Panc1 (cell line): ENCODE data around the gene SYT9. TPM values are rescaled to one million over a fixed set of nuclear protein-coding genes. Genes with fewer than 3 reads are reported as not detected.

Experiments used
- ATAC-seq: fragments of 200-7000 bp; cut with Tn5 transposase; 2 replicates; pipeline ENCODE4 v1.9.1; 2020; ENCODE audit warnings: mild to moderate bottlenecking, moderate library complexity
- BruUV-seq: library from RNA; stranded (reverse); fragments of 400-500 nt; replicated peaks from 2 replicates; lab custom pipeline; 2021; lab: Mats Ljungman, UMichigan
- CTCF ChIA-PET: fragments of 300-600 bp; sonication (Branson Sonifier 250); formaldehyde crosslinking; loops from one replicate; lab custom pipeline; 2022; ENCODE audit warnings: antibody characterized with exemption; lab: Charles Lee
- POLR2A ChIA-PET: fragments of 300-600 bp; sonication (Branson Sonifier 250); formaldehyde crosslinking; loops from one replicate; lab custom pipeline; 2022; ENCODE audit warnings: antibody characterized with exemption; lab: Charles Lee
- DNase-seq: peaks from one replicate; pipeline ENCODE4 v3.0.0-alpha.2; 2010; ENCODE audit warnings: low read depth, low spot score
- H3K27ac ChIP-seq: 2 replicates; pipeline ENCODE4 v1.5.1; 2011; ENCODE audit warnings: mild to moderate bottlenecking, low read length, inconsistent platforms
- H3K27me3 ChIP-seq: fragments of 200-500 bp; sonication (Bioruptor generic); 2 replicates; pipeline ENCODE4 v1.6.0; 2014; ENCODE audit warnings: low read length, inconsistent platforms; ENCODE audit not compliant: control insufficient read depth, insufficient read depth
- H3K36me3 ChIP-seq: fragments of 200-500 bp; sonication (Bioruptor generic); 2 replicates; pipeline ENCODE4 v1.5.1; 2014; ENCODE audit warnings: inconsistent platforms, mild to moderate bottlenecking, low read length, moderate library complexity; ENCODE audit not compliant: control insufficient read depth, insufficient read depth
- H3K4me1 ChIP-seq: 2 replicates; pipeline ENCODE4 v1.5.1; 2011; ENCODE audit warnings: inconsistent platforms, mild to moderate bottlenecking, low read length, moderate library complexity; ENCODE audit not compliant: control insufficient read depth, insufficient read depth
- H3K4me3 ChIP-seq, 2 experiments: 2 replicates each; pipeline ENCODE4 v1.5.1; 2011 to 2012; ENCODE audit warnings: low read depth in 2 of 2, low read length in 2 of 2, mild to moderate bottlenecking in 2 of 2, inconsistent platforms in 1 of 2, moderate library complexity in 1 of 2
- H3K9me3 ChIP-seq: fragments of 200-500 bp; sonication (Bioruptor generic); 2 replicates; pipeline ENCODE4 v1.5.1; 2014; ENCODE audit warnings: low read depth, mild to moderate bottlenecking, inconsistent platforms, low read length, moderate library complexity; ENCODE audit not compliant: control insufficient read depth, insufficient read depth
- CTCF ChIP-seq: fragments of 450-650 bp; IDR thresholded peaks from 2 replicates; pipeline ENCODE4 v1.5.1; 2017; ENCODE audit warnings: mild to moderate bottlenecking
- POLR2AphosphoS5 ChIP-seq: IDR thresholded peaks from 2 replicates; pipeline ENCODE4 v1.6.1; 2012; ENCODE audit warnings: mild to moderate bottlenecking, low read depth, low read length, moderate library complexity
- REST ChIP-seq, 2 experiments: IDR thresholded peaks; 2 replicates each; pipeline ENCODE4 v1.6.1; 2011 to 2012; ENCODE audit warnings: low read depth in 2 of 2, control low read depth in 1 of 2, low read length in 1 of 2, mild to moderate bottlenecking in 1 of 2, moderate library complexity in 1 of 2; ENCODE audit not compliant: insufficient read depth in 1 of 2
- SIN3A ChIP-seq: IDR thresholded peaks from 2 replicates; pipeline ENCODE4 v1.6.1; 2012; ENCODE audit warnings: low read depth, mild to moderate bottlenecking, low read length, moderate library complexity, borderline replicate concordance; ENCODE audit not compliant: insufficient read depth
- TCF7L2 ChIP-seq: IDR thresholded peaks from 2 replicates; pipeline ENCODE4 v1.6.1; 2011; ENCODE audit warnings: mild to moderate bottlenecking, low read depth, low read length, inconsistent platforms
- in situ Hi-C: cut with HindIII; loops from 2 replicates; pipeline ENCODE4 v1.10.0; 2016; ENCODE audit warnings: low sequenced_read_pairs, low pct_unique_long_range_greater_than_20kb
- intact Hi-C: fragments of 100-400 bp; cut with micrococcal nuclease; formaldehyde crosslinking; loops from one replicate; pipeline ENCODE4 v1.10.0; 2022; ENCODE audit not compliant: unreplicated experiment
- total RNA-seq: library from RNA; stranded (reverse); gene quantifications from one replicate; pipeline ENCODE4 v1.2.1, GENCODE V29; 2021; ENCODE audit not compliant: unreplicated experiment

The SYT9 gene
- total RNA-seq, 1 experiment from 2014 or later: 3.7 TPM

GRCh38 chr11:7488681-7489080 lies 237.0 kb downstream of the SYT9 start:
- intact Hi-C loops: no loop called here
- Histone ChIP-seq H3K4me1 (no peaks in the 10 kb centered on the region), H3K27ac (no peak overlapping the region), H3K9me3 (no peaks in the 10 kb centered on the region), H3K27me3 (peaks cover 14% of the 10 kb centered on the region; the same call in 1 of the 2 replicates), H3K4me3 (no peak overlapping the region), H3K36me3 (no peaks in the 10 kb centered on the region)
- ChIA-PET CTCF (interaction anchor here (0.8 kb wide), 1 partner anchor 46 kb away, joined by 3 read pairs; no protein-coding TSS in a partner anchor), POLR2A (no interaction called here)
- ATAC-seq: no peak
- no TSS peak for BruUV-seq
- in situ Hi-C loops: no loop called here
- TF ChIP-seq SIN3A (no peak), POLR2AphosphoS5 (no peak), REST (IDR thresholded peaks at IDR 0.05; ENCODE audit: insufficient read depth in 1 of 2, low read depth in 2 of 2, low read length in 1 of 2) (no peak), TCF7L2 (no peak)
- no peak for DNase-seq

GRCh38 chr11:7489376-7489775 lies 237.7 kb downstream of the SYT9 start:
- DNase-seq: no peak
- no peaks in the 10 kb centered on the region for H3K9me3 ChIP-seq
- no TSS peak for BruUV-seq
- no peak overlapping the region for H3K4me3 ChIP-seq
- ChIA-PET CTCF (no interaction called here), POLR2A (no interaction called here)
- no peaks in the 10 kb centered on the region for H3K4me1 ChIP-seq
- ATAC-seq: no peak
- in situ Hi-C loops (no loop called here), intact Hi-C loops (no loop called here)
- H3K27me3 ChIP-seq: peaks cover 14% of the 10 kb centered on the region; the same call in 1 of the 2 replicates
- H3K27ac ChIP-seq: no peak overlapping the region
- TF ChIP-seq REST (IDR thresholded peaks at IDR 0.05; ENCODE audit: insufficient read depth in 1 of 2, low read depth in 2 of 2, low read length in 1 of 2) (no peak), SIN3A (no peak), POLR2AphosphoS5 (no peak), TCF7L2 (no peak), CTCF (no peak)
- H3K36me3 ChIP-seq: no peaks in the 10 kb centered on the region
